NCI-H2107 (cell line): ENCODE measurements around the gene MYH7B.

Source experiments
- DNase-seq: peaks from one replicate; lab custom pipeline; 2025; lab: John Stamatoyannopoulos, UW

MYH7B gene

GRCh38 chr20:34945315-34946077 lies 10.2 kb upstream of the MYH7B start:
- DNase-seq = no peak

GRCh38 chr20:34946661-34947060 lies 9.0 kb upstream of the MYH7B start:
- DNase-seq = no peak

- DNase-seq = no peak
These were observed 8.3 kb upstream of the MYH7B start for GRCh38 chr20:34947336-34947735.

- no peak for DNase-seq
These were observed 7.6 kb upstream of the MYH7B start for GRCh38 chr20:34948030-34948429.

- no peak for DNase-seq
These were observed 6.5 kb upstream of the MYH7B start for GRCh38 chr20:34949120-34949519.

GRCh38 chr20:34951252-34951651 lies 4.4 kb upstream of the MYH7B start:
- no peak for DNase-seq

- DNase-seq = no peak
These were observed 4.0 kb upstream of the MYH7B start for GRCh38 chr20:34951652-34952051.

- DNase-seq = no peak
These were observed 3.0 kb upstream of the MYH7B start for GRCh38 chr20:34952671-34953070.

- no peak for DNase-seq
These were observed 1.7 kb upstream of the MYH7B start for GRCh38 chr20:34953960-34954359.

GRCh38 chr20:34954904-34955230 lies 801 bp upstream of the MYH7B start:
- DNase-seq = no peak

- DNase-seq = no peak
These were observed 382 bp downstream of the MYH7B start for GRCh38 chr20:34956041-34956458.

GRCh38 chr20:34956751-34957472 lies 1.2 kb downstream of the MYH7B start:
- DNase-seq = no peak

- no peak for DNase-seq
These were observed 8.8 kb downstream of the MYH7B start for GRCh38 chr20:34964486-34964885.

- no peak for DNase-seq
These were observed 9.4 kb downstream of the MYH7B start for GRCh38 chr20:34965051-34965450.

- DNase-seq = no peak
These were observed 11.8 kb downstream of the MYH7B start for GRCh38 chr20:34967421-34967820.

GRCh38 chr20:34968042-34968775 lies 12.5 kb downstream of the MYH7B start:
- DNase-seq = no peak

GRCh38 chr20:34970193-34970840 lies 14.6 kb downstream of the MYH7B start:
- no peak for DNase-seq

- no peak for DNase-seq
These were observed 15.3 kb downstream of the MYH7B start for GRCh38 chr20:34970846-34971560.

- DNase-seq = no peak
These were observed 16.0 kb downstream of the MYH7B start for GRCh38 chr20:34971561-34972235.

- no peak for DNase-seq
These were observed 18.6 kb downstream of the MYH7B start for GRCh38 chr20:34974246-34974645.

GRCh38 chr20:34976286-34976685 lies 20.6 kb downstream of the MYH7B start:
- DNase-seq = no peak
